Putamen (tissue), 1 donor: ENCODE data around the gene EEFSEC.
"Not testable (repeated sequence)": the region's sequence is repeated elsewhere in the genome, so short reads cannot be mapped to it uniquely, and the experiment has no call there.

Experiments used
- DNase-seq: peaks from one replicate; pipeline ENCODE4 v3.0.0-alpha.2; 2016; ENCODE audit warnings: low spot score

The EEFSEC gene

GRCh38 chr3:128154354-128154753, 1.1 kb downstream of the EEFSEC start:
- DNase-seq, result not testable (repeated sequence)

- no peak for DNase-seq
Measured at GRCh38 chr3:128155616-128156360, 2.5 kb downstream of the EEFSEC start.

DNA sequence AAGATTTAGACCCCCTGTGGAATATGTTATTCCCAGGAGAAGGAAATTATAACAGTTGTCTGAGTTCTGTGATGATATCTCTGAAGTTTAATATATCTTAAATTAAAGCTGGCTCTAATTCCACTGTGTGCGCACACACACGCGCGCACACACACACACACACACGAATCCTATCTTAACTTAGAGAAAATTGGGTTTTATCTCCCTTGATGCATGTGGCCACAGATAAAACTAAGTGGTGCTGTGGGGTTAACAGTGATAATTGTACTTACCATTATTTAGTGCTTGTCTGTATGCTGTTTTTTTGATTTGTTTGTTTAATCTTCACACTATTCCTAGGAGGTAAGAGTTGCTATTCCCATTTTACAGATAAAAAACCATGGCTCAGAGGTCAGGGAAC, 7.4 kb downstream of the EEFSEC start:
- DNase-seq, result no peak

GRCh38 chr3:128163432-128163831, 10.2 kb downstream of the EEFSEC start:
- DNase-seq, result no peak

GRCh38 chr3:128166971-128167453, 13.7 kb downstream of the EEFSEC start:
- DNase-seq, result no peak

DNA sequence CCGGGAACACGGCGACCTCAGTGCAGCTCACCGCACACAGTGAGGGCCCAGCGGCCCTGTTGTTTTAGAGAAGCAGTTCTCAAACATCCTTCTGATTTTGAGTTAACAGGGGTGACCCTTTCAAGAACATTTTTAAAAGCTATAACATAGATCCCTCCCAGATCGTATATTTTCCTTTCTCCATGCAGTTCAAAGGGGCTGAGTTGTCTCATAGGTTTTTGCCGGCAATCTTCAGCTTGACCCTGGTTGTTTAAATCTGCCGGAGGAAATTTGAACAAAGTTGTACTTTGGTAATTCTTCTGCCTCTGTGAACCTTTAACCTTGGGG, 14.3 kb downstream of the EEFSEC start:
- no peak for DNase-seq

- no peak for DNase-seq
Measured at GRCh38 chr3:128167973-128168674, 14.8 kb downstream of the EEFSEC start.

- no peak for DNase-seq
Measured at GRCh38 chr3:128168836-128169235, 15.6 kb downstream of the EEFSEC start.

- DNase-seq, result peak; percentile 60
Measured at GRCh38 chr3:128170866-128171516, 17.7 kb downstream of the EEFSEC start.

GRCh38 chr3:128173200-128173599, 19.9 kb downstream of the EEFSEC start:
- DNase-seq, result no peak

- no peak for DNase-seq
Measured at GRCh38 chr3:128173849-128174248, 20.6 kb downstream of the EEFSEC start.

GRCh38 chr3:128174675-128175590, 21.7 kb downstream of the EEFSEC start:
- no peak for DNase-seq

DNA sequence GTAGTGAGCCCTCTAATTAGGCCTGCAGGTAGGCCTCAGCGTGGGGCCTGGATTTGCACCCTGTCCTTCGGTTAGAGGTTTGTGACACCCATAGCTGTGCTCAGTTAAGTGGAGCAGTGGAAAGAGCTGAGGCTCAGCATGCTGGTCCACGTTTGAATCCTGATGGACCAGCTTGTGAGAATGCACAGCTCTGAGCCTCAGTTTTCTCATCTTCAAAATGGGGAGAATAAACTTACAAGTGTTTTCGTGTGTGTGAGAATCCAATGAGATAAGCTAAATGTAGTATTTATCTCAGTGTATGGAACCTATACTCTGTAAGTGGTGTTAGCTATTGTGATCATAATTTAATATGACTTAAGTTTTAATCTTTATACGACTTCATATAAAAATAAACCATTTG, 22.5 kb downstream of the EEFSEC start:
- DNase-seq, result no peak

DNA sequence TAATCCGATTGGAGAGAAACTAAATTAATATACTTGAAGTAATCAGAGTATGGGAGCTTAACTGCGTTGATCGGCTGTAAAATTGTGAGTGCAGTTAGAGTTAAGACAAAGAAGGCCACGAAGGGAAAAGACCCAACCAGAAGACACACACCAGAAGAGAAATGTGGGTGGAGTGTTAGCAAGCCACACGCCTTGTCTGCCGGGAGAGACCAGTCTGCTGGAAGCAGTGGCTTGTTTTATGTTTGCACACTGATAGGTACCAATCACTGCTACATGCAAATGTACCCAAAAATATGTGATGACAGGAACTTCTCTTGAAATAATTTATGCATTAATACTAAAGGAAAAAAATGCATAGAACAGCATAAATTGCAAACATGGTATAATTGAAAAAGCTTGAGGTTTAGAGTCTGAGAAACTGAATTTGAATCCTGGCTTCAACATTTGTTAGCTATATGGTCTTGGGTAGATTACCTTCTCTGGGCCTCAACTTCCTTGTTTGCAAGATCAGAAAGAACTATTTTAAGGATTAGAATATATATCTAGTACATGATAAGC, 23.1 kb downstream of the EEFSEC start:
- DNase-seq, result no peak

DNA sequence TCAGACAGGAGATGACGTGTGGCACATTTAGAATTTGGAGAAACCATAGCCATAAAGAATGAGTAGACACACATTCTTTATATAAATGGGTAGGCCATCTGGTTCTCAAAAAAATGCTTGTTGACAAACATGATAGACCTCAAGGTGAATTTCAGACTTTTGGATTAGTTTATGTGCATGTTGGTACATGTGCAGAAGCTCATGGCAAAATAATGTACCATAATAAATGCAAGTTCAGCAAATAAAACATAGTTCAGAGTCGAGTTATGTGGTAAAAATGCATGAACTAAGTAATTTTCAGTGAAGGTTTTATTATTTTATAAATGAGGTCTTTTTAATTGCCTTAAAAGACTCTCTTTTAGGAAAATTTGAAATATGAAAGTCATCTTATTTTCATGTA, 24.6 kb downstream of the EEFSEC start:
- DNase-seq, result no peak

- no peak for DNase-seq
Measured at GRCh38 chr3:128178782-128179483, 25.7 kb downstream of the EEFSEC start.

- no peak for DNase-seq
Measured at GRCh38 chr3:128179484-128179819, 26.2 kb downstream of the EEFSEC start.

DNA sequence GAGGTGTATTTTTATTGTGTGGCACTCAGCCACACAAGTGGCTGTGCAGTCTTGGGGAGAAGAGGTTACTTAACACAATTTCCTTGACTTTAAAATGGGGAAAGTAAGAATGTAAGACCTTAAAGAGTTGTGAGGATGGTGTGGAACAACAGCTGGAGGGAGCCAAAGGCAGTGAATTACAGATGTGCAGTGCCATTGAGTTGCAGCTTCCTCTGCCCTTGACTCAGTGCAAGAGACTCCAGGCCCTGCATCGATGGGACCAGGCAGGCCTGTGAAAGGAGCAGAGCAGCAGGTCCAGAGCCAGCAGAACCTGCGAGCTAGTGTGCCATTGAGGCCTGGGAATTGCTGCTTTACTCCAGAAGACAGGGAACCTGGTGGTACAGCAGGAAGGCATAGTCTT, 27.2 kb downstream of the EEFSEC start:
- DNase-seq, result no peak

DNA sequence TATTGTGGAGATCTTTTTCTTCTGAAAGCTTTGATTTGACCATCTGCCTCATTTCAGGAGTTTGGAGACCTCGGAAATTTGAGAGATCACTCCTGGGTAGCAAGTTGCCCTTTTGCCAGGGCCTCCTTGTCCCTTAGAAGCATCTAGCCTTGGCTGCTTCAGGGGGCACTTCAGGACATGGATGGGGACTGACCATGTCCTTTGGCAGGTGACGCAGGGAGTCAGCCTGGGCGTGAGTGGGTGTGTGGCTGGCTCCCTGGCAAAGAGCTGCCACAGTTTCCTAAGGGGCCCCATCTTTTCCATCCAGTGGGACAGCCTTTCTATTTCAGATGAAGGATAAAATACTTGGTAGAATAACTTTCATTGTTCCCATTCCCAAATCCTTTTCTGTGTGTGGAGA, 27.6 kb downstream of the EEFSEC start:
- DNase-seq, result no peak

- DNase-seq, result no peak
Measured at GRCh38 chr3:128182656-128183055, 29.4 kb downstream of the EEFSEC start.
